Measurements from ENCODE around the gene ENSA.
"Not testable (repeated sequence)": the region's sequence is repeated elsewhere in the genome, so short reads cannot be mapped to it uniquely, and the experiment has no call there.

ENSA gene

GRCh38 chr1:150621497-150622302 is 7.7 kb downstream of the ENSA start:
- no peak for DNase-seq

- DNase-seq, result no peak
Measured at GRCh38 chr1:150620919-150621318, 8.5 kb downstream of the ENSA start.

- no peak for DNase-seq
Measured at GRCh38 chr1:150619576-150620509, 9.6 kb downstream of the ENSA start.

- DNase-seq, result no peak
Measured at GRCh38 chr1:150615346-150616201, 13.8 kb downstream of the ENSA start.

GRCh38 chr1:150613061-150613920 is 16.1 kb downstream of the ENSA start:
- DNase-seq, result no peak

GRCh38 chr1:150612014-150612345 is 17.4 kb downstream of the ENSA start:
- DNase-seq, result no peak

GRCh38 chr1:150610576-150610975 is 18.8 kb downstream of the ENSA start:
- DNase-seq, result no peak

- DNase-seq, result no peak
Measured at GRCh38 chr1:150609732-150610131, 19.7 kb downstream of the ENSA start.

- DNase-seq, result no peak
Measured at GRCh38 chr1:150606463-150607142, 22.8 kb downstream of the ENSA start.

- DNase-seq, result not testable (repeated sequence)
Measured at GRCh38 chr1:150605451-150605731, 24.0 kb downstream of the ENSA start.

- DNase-seq, result no peak
Measured at GRCh38 chr1:150604226-150604588, 25.2 kb downstream of the ENSA start.

- no peak for DNase-seq
Measured at GRCh38 chr1:150603711-150604110, 25.7 kb downstream of the ENSA start.

GRCh38 chr1:150602372-150602771 is 27.0 kb downstream of the ENSA start:
- not testable (repeated sequence) for DNase-seq

GRCh38 chr1:150601540-150601939 is 27.9 kb downstream of the ENSA start:
- no peak for DNase-seq

GRCh38 chr1:150598346-150598745 is 31.1 kb downstream of the ENSA start:
- DNase-seq, result not testable (repeated sequence)

- DNase-seq, result no peak
Measured at GRCh38 chr1:150596976-150597375, 32.4 kb downstream of the ENSA start.

GRCh38 chr1:150596095-150596892 is 33.1 kb downstream of the ENSA start:
- DNase-seq, result no peak

- no peak for DNase-seq
Measured at GRCh38 chr1:150582371-150582770, 47.0 kb downstream of the ENSA start.

- not testable (repeated sequence) for DNase-seq
Measured at GRCh38 chr1:150581962-150582361, 47.5 kb downstream of the ENSA start.

GRCh38 chr1:150581437-150581836 is 48.0 kb downstream of the ENSA start:
- not testable (repeated sequence) for DNase-seq

GRCh38 chr1:150580966-150581365 is 48.4 kb downstream of the ENSA start:
- DNase-seq, result not testable (repeated sequence)

Measured in left hindlimb (tissue), 1 donor.